Amniotic epithelial cell (primary cell): ENCODE data around the gene GRAP.
"Not testable (repeated sequence)": the region's sequence is repeated elsewhere in the genome, so short reads cannot be mapped to it uniquely, and the experiment has no call there.

ENCODE experiments used
- DNase-seq: peaks from one replicate; pipeline ENCODE4 v3.0.0-alpha.2; 2010; ENCODE audit warnings: low read depth

Gene GRAP

GRCh38 chr17:19046782-19047375 is at the start of gene GRAP:
Gene GRAP, minus strand, starts transcription at chr17:19046957. Its CDS starts 31 bp downstream, at chr17:19046926.
- not testable (repeated sequence) for DNase-seq

- DNase-seq: not testable (repeated sequence)
These were observed 47.1 kb upstream of the GRAP start for GRCh38 chr17:19093684-19094438.

- peak; percentile 13 for DNase-seq
These were observed 46.3 kb upstream of the GRAP start for GRCh38 chr17:19092737-19093683.

- DNase-seq: not testable (repeated sequence)
These were observed 43.5 kb upstream of the GRAP start for GRCh38 chr17:19090058-19090772.

- DNase-seq: not testable (repeated sequence)
These were observed 42.3 kb upstream of the GRAP start for GRCh38 chr17:19088804-19089685.

GRCh38 chr17:19077386-19077785 is 30.6 kb upstream of the GRAP start:
- not testable (repeated sequence) for DNase-seq

- not testable (repeated sequence) for DNase-seq
These were observed 29.8 kb upstream of the GRAP start for GRCh38 chr17:19076398-19077192.

GRCh38 chr17:19070318-19071168 is 23.8 kb upstream of the GRAP start:
- not testable (repeated sequence) for DNase-seq

- DNase-seq: peak; percentile 1
These were observed 17.6 kb upstream of the GRAP start for GRCh38 chr17:19064378-19064777.

GRCh38 chr17:19063326-19063956 is 16.7 kb upstream of the GRAP start:
- not testable (repeated sequence) for DNase-seq

GRCh38 chr17:19062718-19063325 is 16.1 kb upstream of the GRAP start:
- DNase-seq: not testable (repeated sequence)

GRCh38 chr17:19062009-19062717 is 15.4 kb upstream of the GRAP start:
- not testable (repeated sequence) for DNase-seq

GRCh38 chr17:19055447-19055846 is 8.7 kb upstream of the GRAP start:
- DNase-seq: not testable (repeated sequence)

GRCh38 chr17:19048826-19049225 is 2.1 kb upstream of the GRAP start:
- DNase-seq: not testable (repeated sequence)

- not testable (repeated sequence) for DNase-seq
These were observed 753 bp upstream of the GRAP start for GRCh38 chr17:19047510-19047909.

GRCh38 chr17:19044643-19045042 is 2.1 kb downstream of the GRAP start:
- DNase-seq: not testable (repeated sequence)

- DNase-seq: not testable (repeated sequence)
These were observed 3.7 kb downstream of the GRAP start for GRCh38 chr17:19043032-19043431.
